Calu3 (cell line): ENCODE results near the gene MRPS9. TPM values are rescaled to one million over a fixed set of nuclear protein-coding genes. Genes with fewer than 3 reads are reported as not detected.

Source experiments
- Bru-seq: library from RNA; stranded (reverse); fragments of 400-500 nt; gene quantifications from one replicate; lab custom pipeline; 2021; lab: Mats Ljungman, UMichigan
- BruChase-seq, 2 experiments: library from RNA; stranded (reverse); fragments of 400-500 nt; gene quantifications; one replicate each; lab custom pipeline; 2021; lab: Mats Ljungman, UMichigan
- BruUV-seq: library from RNA; stranded (reverse); fragments of 400-500 nt; replicated peaks from 2 replicates; lab custom pipeline; 2021; lab: Mats Ljungman, UMichigan
- CTCF ChIA-PET: fragments of 300-600 bp; sonication (Branson Sonifier 250); formaldehyde crosslinking; loops from one replicate; lab custom pipeline; 2022; ENCODE audit warnings: antibody characterized with exemption; lab: Charles Lee
- DNase-seq: peaks from one replicate; pipeline ENCODE4 v3.0.0; 2022
- H3K27ac Mint-ChIP-seq: one replicate; pipeline ENCODE4 v1.8.0; 2022; ENCODE audit warnings: mixed read lengths; ENCODE audit not compliant: unreplicated experiment
- H3K27me3 Mint-ChIP-seq: one replicate; pipeline ENCODE4 v1.8.0; 2022; ENCODE audit warnings: mixed read lengths; ENCODE audit not compliant: unreplicated experiment
- H3K36me3 Mint-ChIP-seq: one replicate; pipeline ENCODE4 v1.8.0; 2022; ENCODE audit warnings: mild to moderate bottlenecking, moderate library complexity, mixed read lengths; ENCODE audit not compliant: insufficient read depth, unreplicated experiment
- H3K4me1 Mint-ChIP-seq: one replicate; pipeline ENCODE4 v1.8.0; 2022; ENCODE audit warnings: mild to moderate bottlenecking, low read depth, mixed read lengths; ENCODE audit not compliant: unreplicated experiment
- H3K4me3 Mint-ChIP-seq: one replicate; pipeline ENCODE4 v1.8.0; 2022; ENCODE audit warnings: mild to moderate bottlenecking, low read depth, moderate library complexity, mixed read lengths; ENCODE audit not compliant: unreplicated experiment
- H3K9me3 Mint-ChIP-seq: one replicate; pipeline ENCODE4 v1.8.0; 2022; ENCODE audit warnings: low read depth, mixed read lengths; ENCODE audit not compliant: unreplicated experiment
- intact Hi-C: fragments of 100-400 bp; cut with micrococcal nuclease; formaldehyde crosslinking; loops from one replicate; pipeline ENCODE4 v1.10.0; 2022; ENCODE audit not compliant: unreplicated experiment
- long read RNA-seq: library from polyadenylated mRNA; stranded (forward); transcript quantifications from one replicate; pipeline ENCODE4 v2.0.0, GENCODE V29; 2022
- total RNA-seq: library from RNA; stranded (reverse); gene quantifications from 2 replicates; pipeline ENCODE4 v1.2.3, GENCODE V29; 2022
- TF ChIP-seq, protein P1 (sequence below): fragments of 200-600 bp; IDR thresholded peaks from one replicate; pipeline ENCODE4 v1.8.0; 2022; ENCODE audit warnings: antibody characterized with exemption; ENCODE audit not compliant: unreplicated experiment

Gene MRPS9
- total RNA-seq (30.6 and 33.9 TPM in 2 replicates), Bru-seq, nascent RNA (percentile 78 among the genes with signal in this experiment), BruChase-seq, experiment 1, labeled RNA remaining after a 6-hour chase (percentile 60 among the genes with signal in this experiment), BruChase-seq, experiment 2, labeled RNA remaining after a 2-hour chase (percentile 55 among the genes with signal in this experiment)
- long read RNA-seq, transcript MRPS9-201 (11 exons, 1,500 nt), result major isoform, 66 of 83 reads
- long read RNA-seq, partial matches to known transcripts, result 1 of 83 reads
- long read RNA-seq, other reads (novel, unspliced or antisense), result 15 of 83 reads

DNA sequence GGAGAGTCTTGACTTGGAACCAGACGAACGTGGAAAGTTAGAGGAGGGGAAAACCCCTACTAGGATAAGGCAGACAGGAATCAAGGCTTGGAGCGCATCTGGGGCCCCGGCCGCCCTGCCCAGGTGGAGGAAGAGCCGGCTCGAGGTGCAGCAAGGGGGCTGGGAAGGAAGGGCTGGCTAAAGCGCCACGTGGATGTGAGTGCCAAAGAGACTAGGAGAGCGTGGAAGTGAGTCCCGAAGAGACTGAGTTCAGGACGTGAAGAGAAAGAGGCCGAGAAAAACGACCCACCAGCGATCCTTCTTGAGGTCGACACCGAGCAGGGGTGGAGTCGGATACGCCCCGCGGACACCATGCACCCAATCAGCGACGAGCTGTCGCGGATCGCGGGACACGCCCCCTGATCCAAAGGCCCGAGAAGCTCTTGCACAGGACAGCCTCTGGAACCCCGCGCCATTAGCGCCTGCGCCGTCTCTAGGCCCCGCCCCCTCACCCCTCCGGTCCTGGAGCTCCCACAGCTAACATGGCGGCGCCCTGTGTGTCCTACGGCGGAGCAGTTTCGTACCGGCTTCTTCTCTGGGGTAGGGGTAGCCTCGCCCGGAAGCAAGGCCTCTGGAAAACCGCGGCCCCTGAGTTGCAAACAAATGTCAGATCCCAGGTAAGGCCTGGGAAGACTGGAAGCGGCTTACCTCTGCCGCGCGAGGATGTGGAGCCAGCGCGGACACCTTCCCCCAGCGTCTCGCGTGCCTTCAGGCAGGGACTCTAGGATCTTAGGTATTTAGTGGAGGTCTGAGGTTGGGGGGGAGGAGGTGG lies at the start of gene MRPS9:
TSS of gene MRPS9 (plus strand) at position 498 of the 811 bp plus-strand sequence. CDS start at position 522, 24 bp downstream.
- peak within 1 kb of the TSS; percentile 99 for H3K4me3 Mint-ChIP-seq
- TF ChIP-seq, protein P1, sequence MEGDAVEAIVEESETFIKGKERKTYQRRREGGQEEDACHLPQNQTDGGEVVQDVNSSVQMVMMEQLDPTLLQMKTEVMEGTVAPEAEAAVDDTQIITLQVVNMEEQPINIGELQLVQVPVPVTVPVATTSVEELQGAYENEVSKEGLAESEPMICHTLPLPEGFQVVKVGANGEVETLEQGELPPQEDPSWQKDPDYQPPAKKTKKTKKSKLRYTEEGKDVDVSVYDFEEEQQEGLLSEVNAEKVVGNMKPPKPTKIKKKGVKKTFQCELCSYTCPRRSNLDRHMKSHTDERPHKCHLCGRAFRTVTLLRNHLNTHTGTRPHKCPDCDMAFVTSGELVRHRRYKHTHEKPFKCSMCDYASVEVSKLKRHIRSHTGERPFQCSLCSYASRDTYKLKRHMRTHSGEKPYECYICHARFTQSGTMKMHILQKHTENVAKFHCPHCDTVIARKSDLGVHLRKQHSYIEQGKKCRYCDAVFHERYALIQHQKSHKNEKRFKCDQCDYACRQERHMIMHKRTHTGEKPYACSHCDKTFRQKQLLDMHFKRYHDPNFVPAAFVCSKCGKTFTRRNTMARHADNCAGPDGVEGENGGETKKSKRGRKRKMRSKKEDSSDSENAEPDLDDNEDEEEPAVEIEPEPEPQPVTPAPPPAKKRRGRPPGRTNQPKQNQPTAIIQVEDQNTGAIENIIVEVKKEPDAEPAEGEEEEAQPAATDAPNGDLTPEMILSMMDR, result no peak
- peak within 1 kb of the TSS; percentile 77 for H3K27ac Mint-ChIP-seq
- peak; percentile 98 for DNase-seq
- H3K4me1 Mint-ChIP-seq, result peaks cover 23% of the 10 kb centered on the region
- no peaks in the 10 kb centered on the region for H3K9me3 Mint-ChIP-seq
- no TSS peak for BruUV-seq
- intact Hi-C loops, result no loop called here
- CTCF ChIA-PET, result interaction anchor here (0.6 kb wide), 1 partner anchor 61 kb away, joined by 3 read pairs; no protein-coding TSS in a partner anchor
- H3K36me3 Mint-ChIP-seq, result peaks cover 18% of the 10 kb centered on the region
- H3K27me3 Mint-ChIP-seq, result no peaks in the 10 kb centered on the region

DNA sequence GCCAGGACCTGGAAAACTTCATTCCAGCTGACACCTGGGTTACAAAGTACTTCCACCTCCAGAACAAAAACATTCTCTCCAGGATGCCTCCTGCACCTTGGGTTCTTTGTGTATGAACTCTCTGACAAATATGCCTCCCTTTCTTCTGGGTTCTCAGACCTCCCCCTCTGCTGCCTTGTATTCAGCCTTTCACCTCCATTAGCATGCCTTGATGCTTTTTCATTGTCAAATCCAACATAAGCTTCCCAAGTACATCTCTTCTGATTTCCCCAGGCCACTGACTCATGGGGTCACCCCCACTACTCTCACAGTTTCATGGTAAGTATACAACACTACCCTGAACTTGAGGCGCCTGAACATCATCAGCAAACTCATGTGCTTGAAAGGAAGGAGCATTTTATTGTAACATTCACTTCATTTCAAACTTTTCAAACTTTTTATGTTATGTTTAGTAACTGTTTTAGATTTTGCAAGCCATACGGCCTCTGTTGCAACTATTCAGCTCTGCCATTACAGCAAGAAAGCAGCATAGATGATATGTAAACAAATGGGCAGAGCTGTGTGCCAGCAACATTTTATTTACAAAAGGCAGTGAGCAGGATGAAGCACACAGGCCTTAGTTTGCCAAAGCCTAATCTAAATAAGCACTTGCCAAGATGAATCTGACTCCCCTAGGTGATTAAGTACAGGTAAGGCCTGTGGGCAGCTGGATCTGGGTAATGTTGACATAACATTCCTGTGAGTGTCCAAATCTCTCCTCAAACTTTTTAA lies 32.5 kb upstream of the MRPS9 start:
- intact Hi-C loops, result no loop called here
- CTCF ChIA-PET, result no interaction called here

DNA sequence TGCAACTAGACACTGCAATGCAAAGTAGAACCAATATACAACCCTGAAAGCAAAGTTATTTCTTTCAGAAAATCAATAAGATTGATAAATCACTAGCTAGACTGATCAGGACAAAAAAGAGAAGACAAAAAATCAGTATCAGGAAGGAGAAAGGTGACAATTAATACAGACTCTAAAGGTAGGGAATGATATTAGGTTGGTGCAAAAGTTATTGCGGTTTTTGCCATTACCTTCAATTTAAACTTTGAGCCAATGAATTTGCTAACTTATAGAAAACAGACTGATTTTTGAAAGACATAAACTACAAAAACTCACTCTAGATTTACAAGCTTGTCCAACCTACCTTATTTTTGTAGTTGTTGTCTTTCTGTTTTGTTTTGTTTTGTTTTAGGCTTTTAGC lies 30.5 kb upstream of the MRPS9 start:
- no TSS peak for BruUV-seq
- Mint-ChIP-seq H3K27me3 (peaks cover 23% of the 10 kb centered on the region), H3K4me1 (no peaks in the 10 kb centered on the region), H3K9me3 (peaks cover 5% of the 10 kb centered on the region), H3K27ac (no peak overlapping the region), H3K4me3 (no peak overlapping the region), H3K36me3 (no peaks in the 10 kb centered on the region)
- no peak for DNase-seq
- TF ChIP-seq, protein P1, result no peak
- CTCF ChIA-PET, result no interaction called here
- intact Hi-C loops, result no loop called here

More for the DNA sequence above, 32.5 kb upstream of the MRPS9 start:
- BruUV-seq, result no TSS peak
- Mint-ChIP-seq H3K27me3 (peaks cover 23% of the 10 kb centered on the region), H3K4me3 (no peak overlapping the region), H3K27ac (no peak overlapping the region), H3K9me3 (peaks cover 5% of the 10 kb centered on the region), H3K4me1 (no peaks in the 10 kb centered on the region), H3K36me3 (no peaks in the 10 kb centered on the region)
- TF ChIP-seq, protein P1, result no peak
- no peak for DNase-seq

DNA sequence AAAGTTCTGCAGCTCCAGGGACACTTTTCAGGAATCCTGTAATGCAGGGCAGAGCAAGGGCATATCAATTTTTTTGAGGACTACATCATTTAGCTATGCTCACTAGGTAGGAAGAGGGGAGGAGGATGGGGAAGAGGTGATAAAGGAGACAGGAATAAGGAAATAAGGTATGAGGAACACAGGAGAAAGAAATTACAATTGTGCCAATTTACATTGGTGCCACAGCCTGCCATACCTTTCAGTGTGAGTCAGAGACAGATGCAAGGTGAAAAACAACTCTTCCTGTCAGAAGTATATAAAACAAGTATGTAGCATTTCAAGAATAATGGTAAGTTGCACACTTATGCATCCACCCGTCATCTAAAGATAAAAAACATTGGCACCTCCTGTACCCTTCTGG lies 5.4 kb upstream of the MRPS9 start:
- TF ChIP-seq, protein P1, result no peak
- BruUV-seq, result no TSS peak

More for the DNA sequence above, 5.4 kb upstream of the MRPS9 start:
- intact Hi-C loops, result no loop called here
- Mint-ChIP-seq H3K27ac (no peak overlapping the region), H3K36me3 (peaks cover 5% of the 10 kb centered on the region), H3K4me1 (peaks cover 10% of the 10 kb centered on the region), H3K27me3 (peaks cover 17% of the 10 kb centered on the region), H3K9me3 (peaks cover 3% of the 10 kb centered on the region), H3K4me3 (no peak overlapping the region)
- DNase-seq, result no peak
- CTCF ChIA-PET, result no interaction called here
